MCF 10A (cell line): ENCODE measurements around the gene SLC26A2. TPM values are rescaled to one million over a fixed set of nuclear protein-coding genes. Genes with fewer than 3 reads are reported as not detected.
"Not testable (repeated sequence)": the region's sequence is repeated elsewhere in the genome, so short reads cannot be mapped to it uniquely, and the experiment has no call there.

Experiments used
- BruUV-seq: library from RNA; stranded (reverse); fragments of 400-500 nt; replicated peaks from 2 replicates; lab custom pipeline; 2021; lab: Mats Ljungman, UMichigan
- CTCF ChIA-PET: fragments of 300-600 bp; sonication (Branson Sonifier 250); formaldehyde crosslinking; extraction: SDS; loops from one replicate; lab custom pipeline; 2021; ENCODE audit warnings: antibody characterized with exemption, inconsistent platforms; lab: Yijun Ruan, JAX
- POLR2A ChIA-PET: fragments of 300-600, 350-650 bp; sonication (Branson Sonifier 250); formaldehyde crosslinking; extraction: SDS; loops from one replicate; lab custom pipeline; 2020; ENCODE audit warnings: antibody characterized with exemption, inconsistent platforms; lab: Yijun Ruan, JAX
- DNase-seq: peaks from one replicate; pipeline ENCODE4 v3.0.0-alpha.2; 2018; ENCODE audit not compliant: unreplicated experiment
- H3K27ac Mint-ChIP-seq: one replicate; pipeline ENCODE4 v1.8.0; 2022; ENCODE audit warnings: mild to moderate bottlenecking, low read depth, mixed read lengths; ENCODE audit not compliant: unreplicated experiment
- H3K27me3 Mint-ChIP-seq: one replicate; pipeline ENCODE4 v1.8.0; 2022; ENCODE audit warnings: mixed read lengths; ENCODE audit not compliant: insufficient read depth, unreplicated experiment
- H3K36me3 Mint-ChIP-seq: one replicate; pipeline ENCODE4 v1.8.0; 2022; ENCODE audit warnings: mild to moderate bottlenecking, moderate library complexity, mixed read lengths; ENCODE audit not compliant: insufficient read depth, unreplicated experiment
- H3K4me1 Mint-ChIP-seq: one replicate; pipeline ENCODE4 v1.8.0; 2022; ENCODE audit warnings: mixed read lengths; ENCODE audit not compliant: insufficient read depth, unreplicated experiment
- H3K4me3 Mint-ChIP-seq: one replicate; pipeline ENCODE4 v1.8.0; 2022; ENCODE audit warnings: mild to moderate bottlenecking, moderate library complexity, mixed read lengths; ENCODE audit not compliant: unreplicated experiment
- H3K9me3 Mint-ChIP-seq: one replicate; pipeline ENCODE4 v1.8.0; 2022; ENCODE audit warnings: mixed read lengths; ENCODE audit not compliant: unreplicated experiment
- intact Hi-C: fragments of 100-400 bp; cut with micrococcal nuclease; formaldehyde crosslinking; loops from 2 replicates; pipeline ENCODE4 v1.14.1; 2022
- total RNA-seq: library from RNA; stranded (reverse); gene quantifications from 2 replicates; pipeline ENCODE4 v1.2.3, GENCODE V29; 2022
- TF ChIP-seq, protein P1 (sequence below): fragments of 200-600 bp; IDR thresholded peaks from one replicate; pipeline ENCODE4 v1.8.0; 2022; ENCODE audit warnings: antibody characterized with exemption, mild to moderate bottlenecking; ENCODE audit not compliant: unreplicated experiment

SLC26A2 gene
- total RNA-seq, 1 experiment from 2014 or later, result 56.2 TPM

- peak overlapping the region; percentile 98 for H3K27ac Mint-ChIP-seq
- POLR2A ChIA-PET, result interaction anchor here (0.6 kb wide), 1 partner anchor 56 kb away, joined by 4 read pairs; no protein-coding TSS in a partner anchor
- intact Hi-C loops, result no loop called here
- no peaks in the 10 kb centered on the region for H3K9me3 Mint-ChIP-seq
- H3K4me3 Mint-ChIP-seq, result no peak overlapping the region
- no peak for DNase-seq
- H3K36me3 Mint-ChIP-seq, result peaks cover 8% of the 10 kb centered on the region
- TF ChIP-seq, protein P1, sequence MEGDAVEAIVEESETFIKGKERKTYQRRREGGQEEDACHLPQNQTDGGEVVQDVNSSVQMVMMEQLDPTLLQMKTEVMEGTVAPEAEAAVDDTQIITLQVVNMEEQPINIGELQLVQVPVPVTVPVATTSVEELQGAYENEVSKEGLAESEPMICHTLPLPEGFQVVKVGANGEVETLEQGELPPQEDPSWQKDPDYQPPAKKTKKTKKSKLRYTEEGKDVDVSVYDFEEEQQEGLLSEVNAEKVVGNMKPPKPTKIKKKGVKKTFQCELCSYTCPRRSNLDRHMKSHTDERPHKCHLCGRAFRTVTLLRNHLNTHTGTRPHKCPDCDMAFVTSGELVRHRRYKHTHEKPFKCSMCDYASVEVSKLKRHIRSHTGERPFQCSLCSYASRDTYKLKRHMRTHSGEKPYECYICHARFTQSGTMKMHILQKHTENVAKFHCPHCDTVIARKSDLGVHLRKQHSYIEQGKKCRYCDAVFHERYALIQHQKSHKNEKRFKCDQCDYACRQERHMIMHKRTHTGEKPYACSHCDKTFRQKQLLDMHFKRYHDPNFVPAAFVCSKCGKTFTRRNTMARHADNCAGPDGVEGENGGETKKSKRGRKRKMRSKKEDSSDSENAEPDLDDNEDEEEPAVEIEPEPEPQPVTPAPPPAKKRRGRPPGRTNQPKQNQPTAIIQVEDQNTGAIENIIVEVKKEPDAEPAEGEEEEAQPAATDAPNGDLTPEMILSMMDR, result no peak
- no peaks in the 10 kb centered on the region for H3K27me3 Mint-ChIP-seq
- CTCF ChIA-PET, result interaction anchor here (0.6 to 0.7 kb wide), 3 partner anchors 11 to 41 kb away, joined by 3 to 5 read pairs (median 3); no protein-coding TSS in a partner anchor
- BruUV-seq, result no TSS peak
- H3K4me1 Mint-ChIP-seq, result peaks cover 59% of the 10 kb centered on the region
Measured at GRCh38 chr5:149942199-149942598, 18.4 kb upstream of the SLC26A2 start.

GRCh38 chr5:149942741-149943169, 17.8 kb upstream of the SLC26A2 start:
- CTCF ChIA-PET, H3K27me3 Mint-ChIP-seq, H3K36me3 Mint-ChIP-seq, intact Hi-C loops, BruUV-seq, H3K4me3 Mint-ChIP-seq, DNase-seq, H3K9me3 Mint-ChIP-seq: not testable (repeated sequence)
- Mint-ChIP-seq H3K4me1 (peaks cover 53% of the 10 kb centered on the region), H3K27ac (peak overlapping the region; percentile 8)
- POLR2A ChIA-PET, result interaction anchor here (7.1 kb wide), 1 partner anchor 16 kb away, joined by 51 read pairs; the partner anchor contains the start of gene SLC26A2

DNA sequence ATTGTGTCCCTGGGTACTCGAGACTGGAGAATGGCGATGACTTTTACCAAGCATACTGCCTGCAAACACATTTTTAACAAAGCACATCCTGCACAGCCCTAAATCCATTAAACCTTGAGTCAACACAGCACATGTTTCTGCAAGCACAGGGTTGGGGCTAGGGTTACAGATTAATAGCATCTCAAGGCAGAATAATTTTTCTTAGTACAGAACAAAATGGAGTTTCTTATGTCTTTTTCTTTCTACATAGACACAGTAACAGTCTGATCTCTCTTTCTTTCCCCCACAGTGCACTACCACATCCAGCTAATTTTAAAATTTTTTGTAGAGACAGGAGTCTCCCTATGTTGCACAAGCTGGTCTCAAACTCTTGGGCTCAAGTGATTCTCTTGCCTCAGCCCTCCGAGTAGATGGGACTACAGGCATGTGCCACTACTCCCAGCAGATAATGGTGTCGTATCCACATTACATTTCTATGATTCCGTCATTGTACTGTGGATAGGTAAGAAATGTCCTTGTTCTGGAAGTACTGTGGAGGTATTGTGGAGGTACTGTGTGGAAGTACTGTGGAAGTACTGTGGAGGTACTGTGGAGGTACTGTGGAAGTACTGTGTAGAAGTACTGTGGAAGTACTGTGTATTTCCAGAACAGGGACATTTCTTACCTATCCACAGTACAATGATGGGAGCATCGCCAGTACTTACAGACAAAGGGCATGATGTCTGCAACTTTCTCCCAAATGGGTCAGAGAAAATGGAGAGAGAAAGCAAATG, 17.2 kb upstream of the SLC26A2 start:
- ChIA-PET POLR2A (interaction anchor here (0.6 to 7.1 kb wide), 2 partner anchors 16 to 38 kb away, joined by 3 to 51 read pairs; partner anchors contain the start of gene SLC26A2), CTCF (interaction anchor here (1.5 to 29.3 kb wide), 2 partner anchors 19 to 97 kb away, joined by 4 to 1621 read pairs; no protein-coding TSS in a partner anchor)
- H3K36me3 Mint-ChIP-seq, H3K4me3 Mint-ChIP-seq, BruUV-seq, H3K9me3 Mint-ChIP-seq, DNase-seq, intact Hi-C loops, H3K27me3 Mint-ChIP-seq: not testable (repeated sequence)
- H3K4me1 Mint-ChIP-seq, result peaks cover 49% of the 10 kb centered on the region
- H3K27ac Mint-ChIP-seq, result peak overlapping the region; percentile 8

DNA sequence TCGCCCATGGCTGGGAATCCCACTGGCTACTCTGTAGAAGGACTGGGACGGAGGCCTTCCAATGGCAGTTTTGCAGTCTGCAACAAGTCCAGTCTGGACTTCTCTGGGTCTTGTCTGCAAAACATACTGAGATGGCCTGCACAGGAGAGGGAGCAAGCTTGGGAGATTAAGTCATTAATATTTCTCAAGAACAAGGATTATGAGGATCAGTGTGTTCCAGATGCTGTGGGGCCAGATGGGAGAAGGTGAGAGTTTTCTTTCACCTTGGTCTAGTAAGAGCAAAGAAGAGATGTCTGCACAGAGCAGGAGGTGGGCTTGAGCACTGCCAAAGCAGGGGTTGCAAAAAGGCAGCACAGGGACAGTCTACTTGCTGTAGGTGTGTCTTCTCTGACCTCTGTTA, 15.9 kb upstream of the SLC26A2 start, which contains the start of gene PDE6A:
Gene PDE6A, minus strand, starts transcription at position 128 of the 400 bp plus-strand sequence. Its CDS starts 120 bp downstream, at position 8.
- TF ChIP-seq, protein P1, result no peak
- H3K4me3 Mint-ChIP-seq, result no peak within 1 kb of the TSS
- H3K36me3 Mint-ChIP-seq, result no peaks in the 10 kb centered on the region
- no peak for DNase-seq
- no peaks in the 10 kb centered on the region for H3K27me3 Mint-ChIP-seq
- H3K9me3 Mint-ChIP-seq, result no peaks in the 10 kb centered on the region
- ChIA-PET CTCF (interaction anchor here (0.9 to 29.3 kb wide), 3 partner anchors 14 to 98 kb away, joined by 4 to 1621 read pairs (median 4); no protein-coding TSS in a partner anchor), POLR2A (interaction anchor here (0.8 to 7.1 kb wide), 2 partner anchors 9 to 14 kb away, joined by 4 to 51 read pairs; partner anchors contain the start of gene SLC26A2)
- peaks cover 49% of the 10 kb centered on the region for H3K4me1 Mint-ChIP-seq
- BruUV-seq, result no TSS peak
- peak within 1 kb of the TSS; percentile 32 for H3K27ac Mint-ChIP-seq
- intact Hi-C loops, result no loop called here
